Measurements from ENCODE around the gene ZNF516. TPM values are rescaled to one million over a fixed set of nuclear protein-coding genes. Genes with fewer than 3 reads are reported as not detected.

The ZNF516 gene
- total and polyA plus RNA-seq, 2 experiments from 2014 or later = 18.2 to 29.2 TPM

GRCh38 chr18:76460482-76460881 is 34.6 kb downstream of the ZNF516 start:
- H4K20me1 ChIP-seq (ENCODE audit: insufficient read depth, poor library complexity, severe bottlenecking) = peaks cover 87% of the 10 kb centered on the region
- DNase-seq (ENCODE audit: low spot score) = no peak

DNA sequence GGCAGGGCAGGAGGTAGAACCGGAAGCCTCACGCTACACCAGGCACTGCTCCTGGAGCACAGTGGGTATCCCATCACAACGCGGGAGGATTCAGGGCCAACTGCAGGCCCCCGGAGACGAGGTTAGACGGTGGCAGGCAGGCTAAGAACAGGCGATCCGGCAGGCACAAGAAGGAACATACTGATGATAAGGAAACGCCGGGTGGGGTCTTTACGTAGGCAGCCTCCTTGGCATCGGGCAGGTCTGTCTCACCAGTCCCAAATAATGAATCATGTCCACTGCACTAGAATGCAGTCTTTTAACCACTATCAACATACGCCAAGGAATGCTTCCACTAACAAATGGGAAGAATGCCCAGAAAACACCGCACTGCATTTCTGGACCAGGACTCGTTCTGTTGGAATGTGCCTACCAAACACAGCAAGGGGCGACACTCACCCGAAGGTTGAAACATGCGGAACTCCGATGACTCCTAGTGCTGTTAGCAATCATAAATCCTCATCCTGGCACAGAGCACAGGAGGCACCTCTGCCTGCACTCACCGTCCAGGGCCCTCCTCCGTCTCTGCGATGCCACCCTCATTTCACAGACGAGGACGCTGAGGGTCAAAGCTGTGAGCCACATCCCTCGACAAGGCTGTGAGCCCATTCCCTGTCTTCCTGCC is 35.2 kb downstream of the ZNF516 start:
- H3K9me2 ChIP-seq (replicated peaks; ENCODE audit: insufficient read depth) = no peaks in the 10 kb centered on the region
- H3K4me3 ChIP-seq = no peak overlapping the region
- H2AFZ ChIP-seq = no peak overlapping the region
- peak overlapping the region; percentile 77 for H3K27ac ChIP-seq
- H3K4me1 ChIP-seq (ENCODE audit: insufficient read depth) = peaks cover 29% of the 10 kb centered on the region
- DNase-seq (ENCODE audit: low spot score) = peak; percentile 64
- H3K36me3 ChIP-seq (replicated peaks; ENCODE audit: insufficient read depth, low read depth) = no peaks in the 10 kb centered on the region
- H3K9me3 ChIP-seq (ENCODE audit: low read depth) = no peaks in the 10 kb centered on the region
- peaks cover 100% of the 10 kb centered on the region for H3K79me2 ChIP-seq
- H3K4me2 ChIP-seq = peak overlapping the region; percentile 56
- H4K20me1 ChIP-seq (ENCODE audit: insufficient read depth, poor library complexity, severe bottlenecking) = peaks cover 87% of the 10 kb centered on the region
- TF ChIP-seq CTCF (IDR thresholded peaks at IDR 0.05; ENCODE audit: poor library complexity) = no peak
- TF ChIP-seq EZH2phosphoT487 (IDR thresholded peaks at IDR 0.05; ENCODE audit: low read depth, severe bottlenecking, unreplicated experiment) = no peak
- no peak for TF ChIP-seq EZH2 (IDR thresholded peaks at IDR 0.05; ENCODE audit: borderline replicate concordance)
- 81% methylated on average over 26 of the region's 26 CpGs for WGBS (ENCODE audit: low lambda C conversion rate, missing lambda C conversion rate)
- H3K27me3 ChIP-seq = no peaks in the 10 kb centered on the region

More at GRCh38 chr18:76460482-76460881, 34.6 kb downstream of the ZNF516 start:
- H2AFZ ChIP-seq = no peak overlapping the region
- WGBS (ENCODE audit: low lambda C conversion rate, missing lambda C conversion rate) = 86% methylated on average over 9 of the region's 9 CpGs
- H3K4me3 ChIP-seq = no peak overlapping the region
- peaks cover 100% of the 10 kb centered on the region for H3K79me2 ChIP-seq
- no peaks in the 10 kb centered on the region for H3K27me3 ChIP-seq
- peaks cover 24% of the 10 kb centered on the region for H3K4me1 ChIP-seq (ENCODE audit: insufficient read depth)
- no peaks in the 10 kb centered on the region for H3K36me3 ChIP-seq (replicated peaks; ENCODE audit: insufficient read depth, low read depth)
- no peaks in the 10 kb centered on the region for H3K9me2 ChIP-seq (replicated peaks; ENCODE audit: insufficient read depth)
- no peaks in the 10 kb centered on the region for H3K9me3 ChIP-seq (ENCODE audit: low read depth)
- H3K4me2 ChIP-seq = no peak overlapping the region
- peak overlapping the region; percentile 67 for H3K27ac ChIP-seq
- no peak for TF ChIP-seq CTCF (IDR thresholded peaks at IDR 0.05; ENCODE audit: poor library complexity)
- TF ChIP-seq EZH2 (IDR thresholded peaks at IDR 0.05; ENCODE audit: borderline replicate concordance) = no peak
- TF ChIP-seq EZH2phosphoT487 (IDR thresholded peaks at IDR 0.05; ENCODE audit: low read depth, severe bottlenecking, unreplicated experiment) = no peak

- Histone ChIP-seq H3K4me3 (no peak overlapping the region), H3K9me3 (ENCODE audit: low read depth) (no peaks in the 10 kb centered on the region), H4K20me1 (ENCODE audit: insufficient read depth, poor library complexity, severe bottlenecking) (peaks cover 87% of the 10 kb centered on the region), H3K36me3 (replicated peaks; ENCODE audit: insufficient read depth, low read depth) (no peaks in the 10 kb centered on the region), H3K4me2 (peak overlapping the region; percentile 56), H2AFZ (no peak overlapping the region), H3K9me2 (replicated peaks; ENCODE audit: insufficient read depth) (no peaks in the 10 kb centered on the region), H3K27ac (peak overlapping the region; percentile 77), H3K4me1 (ENCODE audit: insufficient read depth) (peaks cover 35% of the 10 kb centered on the region), H3K27me3 (no peaks in the 10 kb centered on the region), H3K79me2 (peaks cover 99% of the 10 kb centered on the region)
- 97% methylated on average over 17 of the region's 17 CpGs for WGBS (ENCODE audit: low lambda C conversion rate, missing lambda C conversion rate)
- DNase-seq (ENCODE audit: low spot score) = no peak
- TF ChIP-seq EZH2phosphoT487 (IDR thresholded peaks at IDR 0.05; ENCODE audit: low read depth, severe bottlenecking, unreplicated experiment) = no peak
- no peak for TF ChIP-seq CTCF (IDR thresholded peaks at IDR 0.05; ENCODE audit: poor library complexity)
- no peak for TF ChIP-seq EZH2 (IDR thresholded peaks at IDR 0.05; ENCODE audit: borderline replicate concordance)
Observed at GRCh38 chr18:76459312-76459686, 35.7 kb downstream of the ZNF516 start.

Data from hepatocyte (in vitro differentiated cells).